Motor neuron (in vitro differentiated cells): ENCODE measurements around the gene FUBP3. TPM values are rescaled to one million over a fixed set of nuclear protein-coding genes. Genes with fewer than 3 reads are reported as not detected.

Experiments
- ATAC-seq, 8 experiments: fragments of 200-7000 bp; cut with Tn5 transposase; replicated peaks in 6 of 8; 2 replicates each; pipeline ENCODE4 v1.8.0; 2021; ENCODE audit warnings: mild to moderate bottlenecking in 8 of 8, moderate library complexity in 8 of 8
- H3K27ac ChIP-seq, 2 donors: fragments of 250-450 bp; sonication (Bioruptor Pico); 2 replicates each; pipeline ENCODE4 v1.9.0; 2021; ENCODE audit warnings: antibody characterized with exemption in 2 of 2, mild to moderate bottlenecking in 2 of 2, moderate library complexity in 1 of 2
- H3K4me1 ChIP-seq, 2 donors: fragments of 250-450 bp; sonication (Bioruptor Pico); replicated peaks in 1 of 2; 2 replicates each; pipeline ENCODE4 v1.6.1; 2021; ENCODE audit warnings: antibody characterized with exemption in 2 of 2, mild to moderate bottlenecking in 2 of 2, moderate library complexity in 1 of 2
- H3K4me3 ChIP-seq, 5 donors: fragments of 250-450 bp; sonication (Bioruptor Pico); 2 replicates each; pipeline ENCODE4 v1.9.0; 2021; ENCODE audit warnings: antibody characterized with exemption in 5 of 5, mild to moderate bottlenecking in 5 of 5, moderate library complexity in 4 of 5
- WGBS, 10 experiments: fragments of 450-650 bp; shearing (Covaris generic); methylation state at CpG; one replicate each; pipeline ENCODE4 v1.0.0; 2022; 5-methylcytosine and 5-hydroxymethylcytosine counted together
- in situ Hi-C, 9 experiments: fragments of 400-800 bp; cut with MboI; loops; one replicate each; pipeline ENCODE4 v1.15.0; 2021; ENCODE audit warnings: low sequenced_read_pairs in 9 of 9, low pct_unique_long_range_greater_than_20kb in 2 of 9; ENCODE audit not compliant: unreplicated experiment in 9 of 9
- total RNA-seq, 8 experiments: library from RNA; unstranded; fragments of 300-600 nt; gene quantifications; 2 replicates each; pipeline versions ENCODE4 v1.2.3 to v1.2.4, GENCODE V29; 2022

Gene FUBP3
- total RNA-seq, 8 experiments from 2014 or later = 32.5 to 65.0 (median 50.9) TPM

DNA sequence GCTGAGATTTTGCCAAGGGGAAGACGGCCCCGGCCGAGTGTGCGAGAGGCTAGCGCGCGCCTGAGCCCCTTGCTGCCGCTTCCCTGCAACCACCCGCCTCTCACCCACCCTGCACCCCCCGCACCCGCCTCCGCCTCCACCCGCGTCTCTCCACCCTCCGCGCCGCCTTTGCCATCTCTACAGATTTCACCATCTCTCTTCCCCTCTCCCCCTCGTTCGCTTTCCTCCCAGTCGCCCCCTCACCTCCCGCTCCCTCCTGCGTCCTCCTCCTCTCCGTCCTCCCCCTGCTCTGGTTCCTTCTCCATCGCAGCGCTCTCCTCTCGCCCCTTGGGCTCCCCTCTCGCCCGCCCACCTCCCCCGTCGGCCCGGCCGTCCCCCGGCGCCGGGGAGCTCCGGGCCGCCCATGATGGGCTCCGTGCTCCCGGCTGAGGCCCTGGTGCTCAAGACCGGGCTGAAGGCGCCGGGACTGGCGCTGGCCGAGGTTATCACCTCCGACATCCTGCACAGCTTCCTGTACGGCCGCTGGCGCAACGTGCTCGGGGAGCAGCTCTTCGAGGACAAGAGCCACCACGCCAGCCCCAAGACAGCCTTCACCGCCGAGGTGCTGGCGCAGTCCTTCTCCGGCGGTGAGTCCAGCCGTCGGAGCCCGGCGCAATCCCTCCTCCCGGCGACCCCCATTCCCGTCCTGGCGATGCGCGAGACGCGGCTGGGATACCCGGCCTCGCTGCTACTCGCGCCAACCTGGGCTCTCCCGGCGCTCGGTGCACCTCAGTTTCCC lies 85.1 kb downstream of the FUBP3 start, which contains the start of gene PRDM12:
TSS of gene PRDM12 (plus strand) at position 344 of the 778 bp plus-strand sequence. CDS start at position 404, 60 bp downstream.
- Histone ChIP-seq H3K4me1 (peaks cover 13 to 38% of the 10 kb centered on the region in 2 donors), H3K27ac (no peak within 1 kb of the TSS), H3K4me3 (peak within 1 kb of the TSS in 3 of 5 donors; percentile 2 to 17 (median 7))
- peak in 5 of 8 experiments; percentile 43 to 59 (median 56) for ATAC-seq
- WGBS, 10 experiments = 0% methylated on average over 5 of the region's 76 CpGs; no CpG with 5 or more reads in 9 of the 10 experiments
- in situ Hi-C loops = no loop called here

DNA sequence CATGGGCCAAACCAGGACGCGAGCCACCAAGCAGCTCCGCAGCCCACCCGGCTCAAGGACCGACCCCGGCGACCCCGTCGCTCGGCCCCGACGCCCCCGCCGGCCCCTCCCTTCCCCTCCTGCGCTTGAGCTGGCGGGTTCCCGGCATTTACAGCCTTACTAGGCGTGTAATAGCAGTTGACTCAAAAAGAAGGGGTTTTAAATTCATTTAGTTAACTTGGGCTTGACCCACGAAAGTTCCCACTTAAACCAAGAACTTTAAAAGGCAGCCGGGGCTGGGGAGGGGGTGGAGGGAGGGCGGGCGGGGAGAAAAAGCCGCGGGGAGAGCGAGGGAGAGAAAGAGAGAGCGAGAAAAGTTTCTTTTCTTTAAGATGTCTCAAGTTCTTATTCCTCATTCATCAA lies 85.7 kb downstream of the FUBP3 start:
- Histone ChIP-seq H3K27ac (no peak overlapping the region), H3K4me1 (peaks cover 13 to 33% of the 10 kb centered on the region in 2 donors), H3K4me3 (no peak overlapping the region)
- in situ Hi-C loops = no loop called here
- no CpG with 5 or more reads among the region's 26 CpGs for WGBS, 10 experiments
- no peak for ATAC-seq

DNA sequence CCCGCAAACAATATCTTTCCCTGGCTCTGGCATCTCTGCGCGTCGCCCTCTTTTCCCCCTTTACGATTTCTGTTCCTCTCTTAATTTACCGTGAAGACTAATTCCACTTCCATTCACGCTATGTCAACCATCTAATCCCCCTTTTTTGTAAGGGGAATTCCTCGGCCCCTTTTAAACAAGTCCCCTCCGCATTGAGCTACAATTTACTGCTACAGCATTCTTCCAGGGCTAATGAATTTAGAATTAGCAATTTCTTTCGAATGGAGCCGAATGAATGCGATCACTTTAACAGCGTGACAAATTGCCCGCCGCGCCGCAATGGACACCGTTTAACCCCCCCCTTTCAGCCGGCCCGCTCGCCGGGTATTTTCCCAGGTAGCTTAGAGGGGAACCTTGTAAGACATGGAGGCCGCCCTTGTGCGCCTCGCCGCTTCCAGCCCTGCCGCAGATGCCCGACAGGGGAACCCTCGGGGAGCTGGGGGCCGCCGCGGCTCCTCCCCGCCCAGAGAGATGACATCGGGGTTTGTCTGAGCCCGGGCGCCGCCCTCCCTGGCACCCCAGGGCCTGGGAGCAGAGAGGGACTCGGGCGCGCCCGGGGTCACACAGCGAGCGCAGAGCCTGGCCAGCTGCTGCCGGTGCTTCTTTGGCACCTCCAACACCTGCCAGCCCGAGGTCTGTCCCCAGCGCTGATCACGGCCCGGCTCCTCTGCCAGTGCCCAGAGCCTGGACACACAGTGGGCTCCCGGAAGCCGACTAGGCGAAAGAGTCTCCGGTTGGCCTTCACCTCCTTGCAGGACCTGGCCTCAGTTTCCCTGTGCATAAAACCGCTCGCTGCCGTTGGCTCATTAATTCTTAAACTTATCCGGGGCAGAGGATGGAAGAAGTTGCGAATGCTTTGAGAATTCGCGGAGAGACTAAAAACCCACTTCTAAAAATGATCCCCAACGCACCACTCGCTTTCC lies 86.3 kb downstream of the FUBP3 start:
- no peak overlapping the region for H3K27ac ChIP-seq
- WGBS, 10 experiments = 0 to 20% (median 4%) methylated on average over 3 to 20 of the region's 61 CpGs; no CpG with 5 or more reads in 2 of the 10 experiments

DNA sequence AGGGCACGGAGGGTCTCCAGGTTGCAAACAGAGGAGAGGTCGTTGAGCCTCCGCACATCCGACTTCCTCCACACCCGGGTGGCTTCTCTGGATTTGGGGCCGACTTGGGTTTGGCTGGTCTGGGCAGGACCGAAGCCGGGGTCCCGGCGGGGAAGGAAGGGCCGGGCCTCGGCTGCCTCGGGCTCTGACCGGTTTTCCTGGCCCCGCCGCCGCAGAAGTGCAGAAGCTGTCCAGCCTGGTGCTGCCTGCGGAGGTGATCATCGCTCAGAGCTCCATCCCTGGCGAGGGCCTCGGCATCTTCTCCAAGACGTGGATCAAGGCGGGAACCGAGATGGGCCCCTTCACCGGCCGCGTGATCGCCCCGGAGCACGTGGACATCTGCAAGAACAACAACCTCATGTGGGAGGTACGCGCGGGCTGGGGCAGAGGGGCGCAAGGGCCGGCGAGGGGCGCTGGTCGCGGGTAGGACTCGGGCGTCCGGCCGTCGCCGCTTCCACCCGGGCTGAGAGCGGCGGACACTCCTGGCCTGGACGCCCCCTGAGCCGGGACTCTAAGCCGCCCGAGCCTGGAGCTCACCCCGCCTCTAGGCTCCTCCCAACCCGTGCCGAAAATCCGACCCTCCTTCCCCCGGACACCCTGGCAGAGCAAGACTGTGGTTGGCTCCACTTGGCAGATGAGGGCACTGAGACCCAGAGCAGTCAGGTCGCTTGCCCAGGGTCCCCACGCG lies 87.2 kb downstream of the FUBP3 start:
- in situ Hi-C loops = no loop called here
- Histone ChIP-seq H3K4me1 (peaks cover 13 to 18% of the 10 kb centered on the region in 2 donors), H3K27ac (no peak overlapping the region), H3K4me3 (no peak overlapping the region)
- peak in 3 of 8 experiments; percentile 5 to 11 (median 8) for ATAC-seq
- WGBS, 10 experiments = 18 to 53% (median 20%) methylated on average over 3 to 28 of the region's 60 CpGs; no CpG with 5 or more reads in 7 of the 10 experiments

More for the DNA sequence above, 86.3 kb downstream of the FUBP3 start:
- H3K4me1 ChIP-seq = peaks cover 13 to 26% of the 10 kb centered on the region in 2 donors
- no peak overlapping the region for H3K4me3 ChIP-seq
- ATAC-seq = peak in 2 of 8 experiments; percentile 15
- in situ Hi-C loops = no loop called here

DNA sequence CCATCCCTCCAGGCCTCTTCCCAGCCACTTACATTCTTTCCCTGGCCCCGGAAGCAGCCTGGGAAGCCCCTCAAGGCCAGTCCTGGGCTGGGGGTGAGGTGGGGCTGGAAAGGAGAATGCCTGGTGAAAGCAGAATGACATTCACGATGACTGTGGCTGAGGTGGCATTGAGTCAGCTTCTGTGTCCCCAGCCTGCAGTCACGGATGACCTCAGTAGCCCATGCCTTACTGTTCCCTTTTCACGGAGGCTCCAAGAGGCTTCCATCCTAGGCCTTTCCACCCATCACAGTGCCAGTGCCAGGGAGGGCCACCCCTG lies 87.7 kb downstream of the FUBP3 start:
- in situ Hi-C loops = no loop called here
- WGBS, 10 experiments = 20 to 69% (median 25%) methylated on average over 1 to 2 of the region's 4 CpGs; no CpG with 5 or more reads in 7 of the 10 experiments
- Histone ChIP-seq H3K4me3 (no peak overlapping the region), H3K27ac (no peak overlapping the region), H3K4me1 (peaks cover 13 to 17% of the 10 kb centered on the region in 2 donors)
- peak in 5 of 8 experiments; percentile 4 to 54 (median 26) for ATAC-seq

DNA sequence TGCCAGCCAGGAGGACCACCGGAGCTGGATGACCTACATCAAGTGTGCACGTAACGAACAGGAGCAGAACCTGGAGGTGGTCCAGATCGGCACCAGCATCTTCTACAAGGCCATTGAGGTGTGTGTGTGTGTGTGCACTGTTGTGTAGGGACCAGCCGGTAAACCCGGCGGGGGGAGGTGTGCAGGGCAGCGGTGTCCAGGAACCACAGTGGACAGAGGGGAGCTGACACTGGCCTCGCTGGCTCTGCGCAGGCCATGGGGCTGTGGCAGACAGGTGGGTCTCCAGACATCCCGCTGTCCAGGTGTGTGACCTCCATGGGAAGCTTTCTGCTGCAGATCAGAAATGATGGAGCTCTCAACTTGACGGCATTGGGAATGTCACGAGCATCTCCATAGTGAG lies 88.8 kb downstream of the FUBP3 start:
- in situ Hi-C loops = no loop called here
- WGBS, 10 experiments = 80 to 100% (median 90%) methylated on average over 1 to 6 of the region's 13 CpGs; no CpG with 5 or more reads in 6 of the 10 experiments
- Histone ChIP-seq H3K27ac (no peak overlapping the region), H3K4me1 (peaks cover 21 to 23% of the 10 kb centered on the region in 2 donors), H3K4me3 (no peak overlapping the region)
- no peak for ATAC-seq

DNA sequence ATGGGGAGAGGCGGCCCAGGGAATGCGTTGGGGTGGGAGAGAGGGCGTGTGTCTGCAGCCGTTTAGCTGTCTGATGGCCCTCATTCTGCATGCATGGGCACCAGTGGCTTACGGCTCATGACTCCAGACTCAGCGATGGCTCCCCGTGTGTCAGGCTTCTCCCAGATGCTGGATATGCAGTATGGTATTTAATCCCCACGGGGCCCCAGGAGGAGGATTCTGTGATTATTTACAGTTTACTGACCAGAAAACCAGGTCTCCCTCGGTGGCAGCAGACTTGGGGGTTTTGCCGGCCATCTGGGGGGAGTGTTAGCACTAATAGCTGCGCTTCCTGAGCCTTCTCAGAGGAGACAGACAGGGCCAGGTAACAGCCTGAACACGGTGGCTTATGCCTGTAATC lies 89.3 kb downstream of the FUBP3 start:
- whole genome bisulfite sequencing, 10 experiments = 0 to 74% (median 20%) methylated on average over 1 to 3 of the region's 12 CpGs; no CpG with 5 or more reads in 7 of the 10 experiments
- peaks cover 21 to 24% of the 10 kb centered on the region in 2 donors for H3K4me1 ChIP-seq
- in situ Hi-C loops = no loop called here
- ATAC-seq = no peak
- no peak overlapping the region for H3K4me3 ChIP-seq
- no peak overlapping the region for H3K27ac ChIP-seq

DNA sequence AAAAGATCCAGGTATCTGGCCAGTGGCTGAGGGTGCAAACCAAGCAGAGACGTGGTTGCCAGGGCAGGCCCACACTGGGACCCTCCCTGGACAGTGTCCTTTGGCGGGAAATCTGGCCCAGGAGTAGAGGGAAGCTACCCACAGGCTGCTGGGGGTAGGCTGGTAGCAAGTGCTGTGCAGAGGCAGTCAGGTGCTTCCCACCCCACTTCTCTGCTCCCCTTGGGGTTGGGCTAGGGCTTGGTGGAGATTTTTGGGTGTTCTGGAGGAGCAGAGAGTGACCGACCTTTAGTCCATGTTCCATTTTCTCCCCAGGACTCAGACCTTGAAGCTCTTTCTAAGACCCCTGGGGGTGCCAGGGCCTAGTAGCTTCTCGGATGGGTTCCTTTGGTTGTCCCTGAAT lies 90.6 kb downstream of the FUBP3 start:
- Histone ChIP-seq H3K4me3 (no peak overlapping the region), H3K4me1 (peaks cover 21% of the 10 kb centered on the region in 2 donors), H3K27ac (no peak overlapping the region)
- in situ Hi-C loops = no loop called here
- WGBS, 10 experiments = 83 to 100% methylated on average over 1 of the region's 4 CpGs; no CpG with 5 or more reads in 8 of the 10 experiments
- no peak for ATAC-seq

DNA sequence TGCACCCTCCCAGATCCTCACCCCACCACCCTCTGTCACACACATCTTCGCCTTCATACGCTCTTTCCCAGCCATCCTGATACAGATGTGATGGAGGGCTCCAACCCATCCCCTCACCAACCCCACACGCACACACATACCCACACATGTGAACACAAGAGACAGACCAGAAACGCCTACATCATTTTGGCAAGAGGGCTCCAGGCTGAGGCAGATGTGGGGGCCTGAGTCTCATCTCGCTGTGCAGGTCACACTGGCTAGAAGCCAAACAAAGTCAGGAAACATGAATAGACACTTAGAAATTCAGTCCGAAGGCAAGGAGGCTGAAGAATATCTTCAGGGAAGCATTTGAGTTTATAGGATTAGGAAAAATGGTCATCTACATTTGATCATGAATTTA lies 91.3 kb downstream of the FUBP3 start:
- WGBS, 10 experiments = 0 to 100% (median 80%) methylated on average over 1 to 2 of the region's 6 CpGs; no CpG with 5 or more reads in 3 of the 10 experiments
- no peak overlapping the region for H3K27ac ChIP-seq
- H3K4me1 ChIP-seq = peaks cover 16 to 17% of the 10 kb centered on the region in 2 donors
- in situ Hi-C loops = no loop called here
- ATAC-seq = no peak
- H3K4me3 ChIP-seq = no peak overlapping the region

DNA sequence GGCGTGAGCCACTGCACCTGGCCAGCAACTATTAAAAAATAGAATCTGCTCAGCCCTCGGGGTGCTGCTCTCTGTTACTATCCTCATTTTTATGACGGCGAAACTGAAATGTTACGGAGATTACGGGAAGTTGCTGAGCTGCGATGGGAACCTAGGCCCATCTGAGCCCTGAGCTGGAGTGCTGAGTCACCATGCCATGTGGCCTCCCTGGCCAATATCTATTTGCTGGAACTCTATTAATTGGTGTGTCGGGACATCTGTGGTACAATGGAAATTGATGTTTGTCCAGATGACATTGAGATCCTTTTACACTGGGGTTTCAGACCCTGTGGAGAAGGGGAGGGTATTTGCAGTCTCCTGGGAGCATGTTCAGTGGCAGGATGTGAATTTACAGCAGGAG lies 93.1 kb downstream of the FUBP3 start:
- no peak overlapping the region for H3K27ac ChIP-seq
- 40 to 90% (median 69%) methylated on average over 2 to 7 of the region's 8 CpGs; no CpG with 5 or more reads in 4 of the 10 experiments for WGBS, 10 experiments
- in situ Hi-C loops = no loop called here
- H3K4me3 ChIP-seq = no peak overlapping the region
- H3K4me1 ChIP-seq = peaks cover 7 to 14% of the 10 kb centered on the region in 2 donors
- ATAC-seq = peak in 5 of 8 experiments; percentile 68 to 75 (median 73)

DNA sequence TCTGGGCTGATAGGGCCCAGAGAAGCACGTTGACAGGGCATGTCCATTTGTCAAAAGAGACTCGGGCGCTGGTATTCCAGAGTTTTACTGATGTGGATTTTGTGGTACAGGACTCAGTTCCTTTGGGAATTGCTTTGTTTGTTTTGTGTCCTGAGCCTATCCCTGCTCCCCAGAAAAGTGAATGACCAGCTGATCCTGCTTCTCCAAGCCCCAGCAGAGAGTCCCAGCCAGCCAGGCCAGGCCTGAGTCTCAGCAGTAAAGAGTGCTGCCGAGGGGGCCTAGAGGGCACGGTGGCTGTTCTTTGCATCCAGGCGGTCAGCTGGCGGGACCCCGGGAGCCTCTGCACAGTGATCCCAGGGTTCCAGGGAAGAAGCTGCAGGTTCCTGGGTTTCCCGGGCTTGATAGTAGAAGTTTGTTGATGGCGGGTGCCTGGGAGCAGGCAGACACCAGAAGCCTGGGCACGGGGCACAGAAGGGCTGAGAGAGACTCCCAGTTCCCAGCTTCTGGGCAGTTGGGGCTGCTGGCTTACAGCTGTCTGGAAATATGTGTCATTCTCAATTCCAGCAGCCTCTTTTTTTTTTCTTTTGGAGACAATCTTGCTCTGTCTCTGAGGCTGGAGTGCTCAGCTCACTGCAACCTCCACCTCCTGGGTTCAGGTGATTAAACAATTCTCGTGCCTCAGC lies 93.7 kb downstream of the FUBP3 start:
- 68 to 91% (median 80%) methylated on average over 1 to 10 of the region's 12 CpGs; no CpG with 5 or more reads in 3 of the 10 experiments for WGBS, 10 experiments
- H3K4me3 ChIP-seq = no peak overlapping the region
- H3K4me1 ChIP-seq = peaks cover 7 to 14% of the 10 kb centered on the region in 2 donors
- peak overlapping the region in 1 of 2 donors; percentile 5 for H3K27ac ChIP-seq
- ATAC-seq = peak in 5 of 8 experiments; percentile 39 to 58 (median 48)
- in situ Hi-C loops = no loop called here

DNA sequence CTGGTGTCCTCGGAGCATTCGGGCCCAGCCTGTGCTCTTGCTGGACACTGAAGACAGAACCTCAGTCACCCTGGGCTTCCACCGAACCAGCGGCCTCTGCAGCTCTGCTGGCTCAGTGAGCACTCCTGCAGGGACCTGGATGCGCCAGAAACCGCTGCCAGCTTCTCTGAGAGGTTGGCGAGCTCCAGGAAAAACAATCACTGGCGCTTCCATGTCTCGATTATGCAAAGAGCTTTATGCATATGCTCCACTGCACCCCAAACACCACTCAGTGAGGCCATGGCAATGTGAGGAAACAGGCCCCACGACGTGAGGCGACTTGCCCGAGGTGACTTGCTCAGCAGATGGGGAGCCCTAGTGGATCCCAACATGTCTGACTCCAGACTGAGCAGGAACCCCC lies 96.0 kb downstream of the FUBP3 start:
- Histone ChIP-seq H3K4me1 (peaks cover 7 to 9% of the 10 kb centered on the region in 2 donors), H3K4me3 (no peak overlapping the region), H3K27ac (no peak overlapping the region)
- peak in 1 of 8 experiments; percentile 9 for ATAC-seq
- WGBS, 10 experiments = 100% methylated on average over 1 of the region's 13 CpGs; no CpG with 5 or more reads in 9 of the 10 experiments
- in situ Hi-C loops = loop anchor here in 5 of 9 experiments (25.0 kb wide), 2 partner anchors 188 to 213 kb away; no protein-coding TSS in a partner anchor
